ENCODE measurements around the gene DHCR24.

The DHCR24 gene

DNA sequence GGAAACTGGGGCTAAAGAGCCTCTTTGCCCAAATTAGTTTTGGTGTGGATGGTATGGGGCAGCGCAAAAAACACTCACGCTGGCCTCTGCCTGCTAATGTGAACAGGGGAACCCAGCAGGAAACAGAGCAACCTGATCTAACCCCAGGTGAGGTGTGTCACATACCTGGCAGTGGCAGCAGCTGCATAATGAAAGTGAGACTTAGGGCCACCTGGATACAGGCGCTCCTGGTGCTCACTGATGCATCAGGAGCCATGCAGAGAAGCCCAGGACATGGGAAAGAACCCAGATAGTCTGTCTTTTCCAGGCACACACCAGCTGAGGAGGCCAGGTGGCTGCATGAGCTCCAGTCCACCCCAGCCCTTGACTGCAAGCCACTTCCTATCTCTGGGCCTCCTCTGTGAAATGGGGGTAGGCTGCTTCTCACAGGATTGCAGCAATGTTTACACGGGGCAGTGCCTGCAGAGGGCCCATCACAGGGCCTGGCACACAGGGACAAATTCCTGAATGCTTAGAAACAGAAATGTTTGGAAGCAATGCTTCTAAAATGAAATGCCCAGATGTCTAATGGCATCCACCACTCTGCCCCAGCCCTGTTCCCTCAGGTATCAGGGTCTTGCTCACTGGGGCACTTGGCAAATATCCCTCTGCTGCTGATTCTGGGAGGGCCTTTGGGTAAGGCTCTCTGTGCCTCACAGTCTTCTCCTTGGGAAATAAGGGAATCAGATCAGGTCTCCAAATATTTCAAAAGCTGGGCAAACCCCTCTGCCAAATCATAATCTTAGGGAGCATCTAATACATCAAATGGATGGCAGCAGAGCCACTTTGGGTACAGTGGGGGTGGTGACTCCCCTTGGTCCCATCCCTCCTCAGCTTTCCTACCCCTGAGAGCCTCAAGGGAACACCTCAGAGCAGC, 19.9 kb downstream of the DHCR24 start:
- no peak overlapping the region for H2AFZ ChIP-seq (ENCODE audit: low read length)
- no peaks in the 10 kb centered on the region for H3K9me3 ChIP-seq (ENCODE audit: insufficient read depth, low read depth, low read length)
- no peak overlapping the region for H3K4me2 ChIP-seq (ENCODE audit: low read depth, low read length, poor library complexity, severe bottlenecking)
- H4K20me1 ChIP-seq (ENCODE audit: insufficient read depth, low read length, poor library complexity, severe bottlenecking) = peaks cover 10% of the 10 kb centered on the region
- H3K4me3 ChIP-seq (ENCODE audit: low read length, poor library complexity, severe bottlenecking) = no peak overlapping the region
- H3F3A ChIP-seq (ENCODE audit: low read depth) = no peaks in the 10 kb centered on the region
- peaks cover 16% of the 10 kb centered on the region; the same call in 1 of the 2 replicates for H3K79me2 ChIP-seq (ENCODE audit: insufficient read depth, low read length)
- no peaks in the 10 kb centered on the region for H3K4me1 ChIP-seq (ENCODE audit: insufficient read depth, low read length, poor library complexity, severe bottlenecking)
- peaks cover 98% of the 10 kb centered on the region; the same call in 1 of the 2 replicates for H3K36me3 ChIP-seq (ENCODE audit: insufficient read depth, low read length)
- H3K9ac ChIP-seq (ENCODE audit: low read depth, low read length, poor library complexity, severe bottlenecking) = no peak overlapping the region
- H3K27me3 ChIP-seq (ENCODE audit: insufficient read depth, low read length, poor library complexity, severe bottlenecking) = no peaks in the 10 kb centered on the region
- no peak for TF ChIP-seq EZH2phosphoT487 (IDR thresholded peaks at IDR 0.05; ENCODE audit: borderline replicate concordance)
- TF ChIP-seq, protein P1, sequence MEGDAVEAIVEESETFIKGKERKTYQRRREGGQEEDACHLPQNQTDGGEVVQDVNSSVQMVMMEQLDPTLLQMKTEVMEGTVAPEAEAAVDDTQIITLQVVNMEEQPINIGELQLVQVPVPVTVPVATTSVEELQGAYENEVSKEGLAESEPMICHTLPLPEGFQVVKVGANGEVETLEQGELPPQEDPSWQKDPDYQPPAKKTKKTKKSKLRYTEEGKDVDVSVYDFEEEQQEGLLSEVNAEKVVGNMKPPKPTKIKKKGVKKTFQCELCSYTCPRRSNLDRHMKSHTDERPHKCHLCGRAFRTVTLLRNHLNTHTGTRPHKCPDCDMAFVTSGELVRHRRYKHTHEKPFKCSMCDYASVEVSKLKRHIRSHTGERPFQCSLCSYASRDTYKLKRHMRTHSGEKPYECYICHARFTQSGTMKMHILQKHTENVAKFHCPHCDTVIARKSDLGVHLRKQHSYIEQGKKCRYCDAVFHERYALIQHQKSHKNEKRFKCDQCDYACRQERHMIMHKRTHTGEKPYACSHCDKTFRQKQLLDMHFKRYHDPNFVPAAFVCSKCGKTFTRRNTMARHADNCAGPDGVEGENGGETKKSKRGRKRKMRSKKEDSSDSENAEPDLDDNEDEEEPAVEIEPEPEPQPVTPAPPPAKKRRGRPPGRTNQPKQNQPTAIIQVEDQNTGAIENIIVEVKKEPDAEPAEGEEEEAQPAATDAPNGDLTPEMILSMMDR (conservative IDR thresholded peaks at IDR 0.05; ENCODE audit: low read length) = no peak
- H3K9me2 ChIP-seq (replicated peaks; ENCODE audit: low read depth, low read length) = no peaks in the 10 kb centered on the region

DNA sequence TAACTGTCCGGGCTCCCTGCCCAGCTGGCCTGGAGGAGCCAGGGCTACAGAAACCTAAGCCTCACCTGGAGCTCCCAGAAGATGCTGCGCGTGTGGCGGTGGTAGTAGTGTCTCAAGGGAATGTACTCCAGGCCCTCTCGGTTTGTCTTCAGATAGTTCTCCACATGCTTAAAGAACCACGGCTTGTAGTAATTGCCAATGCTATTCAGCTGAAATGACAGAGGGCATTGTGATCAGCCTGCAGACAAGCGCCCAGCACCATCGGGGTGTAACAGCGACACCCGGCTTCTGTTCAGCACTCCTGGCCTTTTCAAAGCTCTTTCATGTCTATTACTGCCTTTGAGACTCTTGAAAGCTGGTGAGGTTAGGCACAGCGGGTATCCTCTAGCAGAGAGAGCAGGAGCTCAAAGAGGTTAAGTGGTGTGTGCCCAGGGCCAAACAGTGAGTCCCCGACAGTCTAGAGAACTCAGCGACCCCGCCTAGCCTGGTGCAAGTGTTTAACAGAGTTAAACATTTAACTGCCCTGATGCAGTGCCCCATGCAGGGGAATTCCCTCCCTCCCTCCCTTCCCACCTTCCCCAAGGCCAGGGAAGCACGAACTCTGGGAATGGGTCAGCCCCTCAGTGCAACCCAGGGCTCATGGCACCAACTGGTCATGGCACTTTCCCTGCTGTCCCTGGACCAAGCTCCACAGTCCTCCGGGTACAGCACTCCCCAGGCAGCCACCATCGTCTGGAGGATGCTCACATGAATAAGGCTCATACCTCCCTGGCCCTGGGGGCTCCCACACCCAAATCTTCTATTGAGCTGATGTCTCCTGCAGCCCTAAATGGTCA, 21.5 kb downstream of the DHCR24 start:
- H3K4me1 ChIP-seq (ENCODE audit: insufficient read depth, low read length, poor library complexity, severe bottlenecking) = no peaks in the 10 kb centered on the region
- H3K36me3 ChIP-seq (ENCODE audit: insufficient read depth, low read length) = peaks cover 97% of the 10 kb centered on the region
- no peak overlapping the region for H3K4me2 ChIP-seq (ENCODE audit: low read depth, low read length, poor library complexity, severe bottlenecking)
- H3F3A ChIP-seq (ENCODE audit: low read depth) = no peaks in the 10 kb centered on the region
- H3K9me3 ChIP-seq (ENCODE audit: insufficient read depth, low read depth, low read length) = no peaks in the 10 kb centered on the region
- TF ChIP-seq, protein P1 (conservative IDR thresholded peaks at IDR 0.05; ENCODE audit: low read length) = no peak
- no peak for TF ChIP-seq EZH2phosphoT487 (IDR thresholded peaks at IDR 0.05; ENCODE audit: borderline replicate concordance)
- peaks cover 9% of the 10 kb centered on the region; the same call in 1 of the 2 replicates for H3K79me2 ChIP-seq (ENCODE audit: insufficient read depth, low read length)
- H3K9ac ChIP-seq (ENCODE audit: low read depth, low read length, poor library complexity, severe bottlenecking) = no peak overlapping the region
- no peak overlapping the region for H3K4me3 ChIP-seq (ENCODE audit: low read length, poor library complexity, severe bottlenecking)
- no peaks in the 10 kb centered on the region for H3K9me2 ChIP-seq (replicated peaks; ENCODE audit: low read depth, low read length)
- no peaks in the 10 kb centered on the region for H3K27me3 ChIP-seq (ENCODE audit: insufficient read depth, low read length, poor library complexity, severe bottlenecking)
- H4K20me1 ChIP-seq (ENCODE audit: insufficient read depth, low read length, poor library complexity, severe bottlenecking) = peaks cover 11% of the 10 kb centered on the region
- H2AFZ ChIP-seq (ENCODE audit: low read length) = no peak overlapping the region

DNA sequence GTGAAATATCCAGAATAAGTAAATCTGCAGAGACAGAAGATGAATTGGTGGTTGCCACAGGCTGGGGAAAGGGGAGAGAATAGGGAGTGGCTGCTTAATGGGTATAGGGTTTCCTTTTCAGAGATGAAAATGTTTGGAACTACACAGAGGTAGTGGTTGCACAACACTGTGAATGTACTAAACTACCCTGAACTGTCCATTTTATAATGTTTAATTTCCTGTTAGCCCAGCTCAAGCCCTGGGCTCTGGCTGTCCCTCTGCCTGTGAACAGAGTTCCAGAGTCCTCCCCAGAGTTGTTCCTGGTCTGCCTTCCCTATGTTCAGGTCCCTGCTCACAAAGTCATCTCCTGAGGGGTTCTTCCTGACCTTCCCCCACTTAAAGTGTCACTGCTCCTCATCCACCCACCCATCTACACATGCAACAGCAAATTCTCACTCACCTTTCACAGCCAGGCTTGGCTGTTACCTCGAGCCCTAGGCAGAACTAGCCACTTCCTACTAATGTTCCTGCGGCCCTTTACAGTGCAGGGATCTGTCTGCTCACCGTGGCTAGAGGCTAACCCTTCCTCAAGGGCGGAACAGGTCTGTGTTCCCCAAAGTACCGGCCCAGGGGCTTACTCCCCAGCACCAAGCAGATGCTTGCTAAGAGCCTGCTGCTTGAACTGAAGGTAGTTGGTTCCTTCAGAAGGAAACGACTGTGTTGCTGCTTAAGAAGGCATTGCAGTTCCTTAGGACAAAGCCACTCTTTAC, 22.4 kb downstream of the DHCR24 start:
- no peak for TF ChIP-seq EZH2phosphoT487 (IDR thresholded peaks at IDR 0.05; ENCODE audit: borderline replicate concordance)
- TF ChIP-seq, protein P1 (conservative IDR thresholded peaks at IDR 0.05; ENCODE audit: low read length) = no peak
- Histone ChIP-seq H3K27me3 (ENCODE audit: insufficient read depth, low read length, poor library complexity, severe bottlenecking) (no peaks in the 10 kb centered on the region), H3K79me2 (ENCODE audit: insufficient read depth, low read length) (peaks cover 9% of the 10 kb centered on the region; the same call in 1 of the 2 replicates), H3K4me2 (ENCODE audit: low read depth, low read length, poor library complexity, severe bottlenecking) (no peak overlapping the region), H3K9ac (ENCODE audit: low read depth, low read length, poor library complexity, severe bottlenecking) (no peak overlapping the region), H3K4me1 (ENCODE audit: insufficient read depth, low read length, poor library complexity, severe bottlenecking) (no peaks in the 10 kb centered on the region), H2AFZ (ENCODE audit: low read length) (no peak overlapping the region), H4K20me1 (ENCODE audit: insufficient read depth, low read length, poor library complexity, severe bottlenecking) (peaks cover 7% of the 10 kb centered on the region), H3K36me3 (ENCODE audit: insufficient read depth, low read length) (peaks cover 97% of the 10 kb centered on the region), H3K4me3 (ENCODE audit: low read length, poor library complexity, severe bottlenecking) (no peak overlapping the region), H3K9me2 (replicated peaks; ENCODE audit: low read depth, low read length) (no peaks in the 10 kb centered on the region), H3F3A (ENCODE audit: low read depth) (no peaks in the 10 kb centered on the region), H3K9me3 (ENCODE audit: insufficient read depth, low read depth, low read length) (no peaks in the 10 kb centered on the region)

All from Loucy (cell line).